Measurements from ENCODE around the gene GIPC3.

The GIPC3 gene

GRCh38 chr19:3621689-3622088 lies 36.4 kb downstream of the GIPC3 start:
- DNase-seq (ENCODE audit: low read depth), result no peak
- H3K4me3 ChIP-seq (ENCODE audit: low read depth, low read length), result no peak overlapping the region
- TF ChIP-seq MAX (IDR thresholded peaks at IDR 0.05; ENCODE audit: low read depth, low read length) (no peak), CTCF (IDR thresholded peaks at IDR 0.05; ENCODE audit: low read depth, low read length) (no peak), POLR2A (IDR thresholded peaks at IDR 0.05; ENCODE audit: extremely low read depth, insufficient read length) (no peak), MYC (IDR thresholded peaks at IDR 0.05; ENCODE audit: low read depth, low read length) (no peak)

GRCh38 chr19:3622224-3622623 lies 36.9 kb downstream of the GIPC3 start:
- DNase-seq (ENCODE audit: low read depth), result no peak
- no peak overlapping the region for H3K4me3 ChIP-seq (ENCODE audit: low read depth, low read length)
- TF ChIP-seq CTCF (IDR thresholded peaks at IDR 0.05; ENCODE audit: low read depth, low read length), result no peak
- no peak for TF ChIP-seq POLR2A (IDR thresholded peaks at IDR 0.05; ENCODE audit: extremely low read depth, insufficient read length)
- TF ChIP-seq MYC (IDR thresholded peaks at IDR 0.05; ENCODE audit: low read depth, low read length), result no peak
- no peak for TF ChIP-seq MAX (IDR thresholded peaks at IDR 0.05; ENCODE audit: low read depth, low read length)

- DNase-seq (ENCODE audit: low read depth), result no peak
- TF ChIP-seq MAX (IDR thresholded peaks at IDR 0.05; ENCODE audit: low read depth, low read length) (no peak), MYC (IDR thresholded peaks at IDR 0.05; ENCODE audit: low read depth, low read length) (no peak), POLR2A (IDR thresholded peaks at IDR 0.05; ENCODE audit: extremely low read depth, insufficient read length) (no peak), CTCF (IDR thresholded peaks at IDR 0.05; ENCODE audit: low read depth, low read length) (no peak)
- H3K4me3 ChIP-seq (ENCODE audit: low read depth, low read length), result no peak overlapping the region
Observed at GRCh38 chr19:3623716-3624115, 38.4 kb downstream of the GIPC3 start.

GRCh38 chr19:3625996-3626472 lies 40.8 kb downstream of the GIPC3 start:
- no peak for DNase-seq (ENCODE audit: low read depth)
- H3K4me3 ChIP-seq (ENCODE audit: low read depth, low read length), result peak overlapping the region; percentile 86
- TF ChIP-seq MYC (IDR thresholded peaks at IDR 0.05; ENCODE audit: low read depth, low read length) (no peak), CTCF (IDR thresholded peaks at IDR 0.05; ENCODE audit: low read depth, low read length) (no peak), MAX (IDR thresholded peaks at IDR 0.05; ENCODE audit: low read depth, low read length) (no peak)

GRCh38 chr19:3626473-3627350 lies 41.4 kb downstream of the GIPC3 start, which contains the start of gene CACTIN:
Gene CACTIN, minus strand, starts transcription at chr19:3626790. Its CDS starts 28 bp downstream, at chr19:3626762.
- H3K4me3 ChIP-seq (ENCODE audit: low read depth, low read length), result peak within 1 kb of the TSS; percentile 86
- TF ChIP-seq MAX (IDR thresholded peaks at IDR 0.05; ENCODE audit: low read depth, low read length), result peak; percentile 40; the same call in 1 of the 2 replicates
- no peak for TF ChIP-seq CTCF (IDR thresholded peaks at IDR 0.05; ENCODE audit: low read depth, low read length)
- TF ChIP-seq MYC (IDR thresholded peaks at IDR 0.05; ENCODE audit: low read depth, low read length), result peak; percentile 34; the same call in 1 of the 2 replicates
- TF ChIP-seq POLR2A (IDR thresholded peaks at IDR 0.05; ENCODE audit: extremely low read depth, insufficient read length), result peak; percentile 63
- DNase-seq (ENCODE audit: low read depth), result peak; percentile 94
